ENCODE measurements around the gene DARS1.

Gene DARS1

GRCh38 chr2:135876066-135876711, 109.2 kb downstream of the DARS1 start, which contains the start of gene MCM6 (continued):
- TF ChIP-seq ATF2 (tag by site-specific recombination; IDR thresholded peaks at IDR 0.05; ENCODE audit: low read depth) (no peak), ZNF37A (tag by site-specific recombination; IDR thresholded peaks at IDR 0.05) (no peak), RBAK (tag by site-specific recombination; IDR thresholded peaks at IDR 0.05) (no peak), SP7 (tag by site-specific recombination; IDR thresholded peaks at IDR 0.05) (no peak), ZNF544 (tag by site-specific recombination; IDR thresholded peaks at IDR 0.05) (no peak), ZNF76 (tag by site-specific recombination; IDR thresholded peaks at IDR 0.05; ENCODE audit: borderline replicate concordance, low read depth) (no peak), CTCF (tag by site-specific recombination; IDR thresholded peaks at IDR 0.05) (no peak), ZNF112 (tag by site-specific recombination; IDR thresholded peaks at IDR 0.05) (no peak), ZNF341 (tag by site-specific recombination; IDR thresholded peaks at IDR 0.05; ENCODE audit: low read depth) (peak; percentile 30; the same call in 1 of the 2 replicates), ZNF362 (tag by site-specific recombination; IDR thresholded peaks at IDR 0.05) (peak; percentile 87), ZNF138 (tag by site-specific recombination; IDR thresholded peaks at IDR 0.05; ENCODE audit: borderline replicate concordance) (no peak), ZNF707 (tag by site-specific recombination; IDR thresholded peaks at IDR 0.05) (no peak), ZFP37 (tag by site-specific recombination; IDR thresholded peaks at IDR 0.05) (no peak), ZNF624 (tag by site-specific recombination; IDR thresholded peaks at IDR 0.05) (no peak), ZNF623 (tag by site-specific recombination; IDR thresholded peaks at IDR 0.05) (no peak), ELK4 (IDR thresholded peaks at IDR 0.05; ENCODE audit: borderline replicate concordance, low read depth, low read length) (no peak; the same call in 1 of the 2 replicates), ZNF488 (tag by site-specific recombination; IDR thresholded peaks at IDR 0.05) (no peak)
- TF ChIP-seq, protein P1, sequence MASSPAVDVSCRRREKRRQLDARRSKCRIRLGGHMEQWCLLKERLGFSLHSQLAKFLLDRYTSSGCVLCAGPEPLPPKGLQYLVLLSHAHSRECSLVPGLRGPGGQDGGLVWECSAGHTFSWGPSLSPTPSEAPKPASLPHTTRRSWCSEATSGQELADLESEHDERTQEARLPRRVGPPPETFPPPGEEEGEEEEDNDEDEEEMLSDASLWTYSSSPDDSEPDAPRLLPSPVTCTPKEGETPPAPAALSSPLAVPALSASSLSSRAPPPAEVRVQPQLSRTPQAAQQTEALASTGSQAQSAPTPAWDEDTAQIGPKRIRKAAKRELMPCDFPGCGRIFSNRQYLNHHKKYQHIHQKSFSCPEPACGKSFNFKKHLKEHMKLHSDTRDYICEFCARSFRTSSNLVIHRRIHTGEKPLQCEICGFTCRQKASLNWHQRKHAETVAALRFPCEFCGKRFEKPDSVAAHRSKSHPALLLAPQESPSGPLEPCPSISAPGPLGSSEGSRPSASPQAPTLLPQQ (tag by site-specific recombination; IDR thresholded peaks at IDR 0.05), result no peak
- TF ChIP-seq, protein P2, sequence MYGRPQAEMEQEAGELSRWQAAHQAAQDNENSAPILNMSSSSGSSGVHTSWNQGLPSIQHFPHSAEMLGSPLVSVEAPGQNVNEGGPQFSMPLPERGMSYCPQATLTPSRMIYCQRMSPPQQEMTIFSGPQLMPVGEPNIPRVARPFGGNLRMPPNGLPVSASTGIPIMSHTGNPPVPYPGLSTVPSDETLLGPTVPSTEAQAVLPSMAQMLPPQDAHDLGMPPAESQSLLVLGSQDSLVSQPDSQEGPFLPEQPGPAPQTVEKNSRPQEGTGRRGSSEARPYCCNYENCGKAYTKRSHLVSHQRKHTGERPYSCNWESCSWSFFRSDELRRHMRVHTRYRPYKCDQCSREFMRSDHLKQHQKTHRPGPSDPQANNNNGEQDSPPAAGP (tag by site-specific recombination; IDR thresholded peaks at IDR 0.05), result no peak
- TF ChIP-seq, protein P3, sequence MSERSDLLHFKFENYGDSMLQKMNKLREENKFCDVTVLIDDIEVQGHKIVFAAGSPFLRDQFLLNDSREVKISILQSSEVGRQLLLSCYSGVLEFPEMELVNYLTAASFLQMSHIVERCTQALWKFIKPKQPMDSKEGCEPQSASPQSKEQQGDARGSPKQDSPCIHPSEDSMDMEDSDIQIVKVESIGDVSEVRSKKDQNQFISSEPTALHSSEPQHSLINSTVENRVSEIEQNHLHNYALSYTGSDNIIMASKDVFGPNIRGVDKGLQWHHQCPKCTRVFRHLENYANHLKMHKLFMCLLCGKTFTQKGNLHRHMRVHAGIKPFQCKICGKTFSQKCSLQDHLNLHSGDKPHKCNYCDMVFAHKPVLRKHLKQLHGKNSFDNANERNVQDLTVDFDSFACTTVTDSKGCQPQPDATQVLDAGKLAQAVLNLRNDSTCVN (tag by site-specific recombination; optimal IDR thresholded peaks at IDR 0.05), result peak; percentile 84
- TF ChIP-seq, protein P4, sequence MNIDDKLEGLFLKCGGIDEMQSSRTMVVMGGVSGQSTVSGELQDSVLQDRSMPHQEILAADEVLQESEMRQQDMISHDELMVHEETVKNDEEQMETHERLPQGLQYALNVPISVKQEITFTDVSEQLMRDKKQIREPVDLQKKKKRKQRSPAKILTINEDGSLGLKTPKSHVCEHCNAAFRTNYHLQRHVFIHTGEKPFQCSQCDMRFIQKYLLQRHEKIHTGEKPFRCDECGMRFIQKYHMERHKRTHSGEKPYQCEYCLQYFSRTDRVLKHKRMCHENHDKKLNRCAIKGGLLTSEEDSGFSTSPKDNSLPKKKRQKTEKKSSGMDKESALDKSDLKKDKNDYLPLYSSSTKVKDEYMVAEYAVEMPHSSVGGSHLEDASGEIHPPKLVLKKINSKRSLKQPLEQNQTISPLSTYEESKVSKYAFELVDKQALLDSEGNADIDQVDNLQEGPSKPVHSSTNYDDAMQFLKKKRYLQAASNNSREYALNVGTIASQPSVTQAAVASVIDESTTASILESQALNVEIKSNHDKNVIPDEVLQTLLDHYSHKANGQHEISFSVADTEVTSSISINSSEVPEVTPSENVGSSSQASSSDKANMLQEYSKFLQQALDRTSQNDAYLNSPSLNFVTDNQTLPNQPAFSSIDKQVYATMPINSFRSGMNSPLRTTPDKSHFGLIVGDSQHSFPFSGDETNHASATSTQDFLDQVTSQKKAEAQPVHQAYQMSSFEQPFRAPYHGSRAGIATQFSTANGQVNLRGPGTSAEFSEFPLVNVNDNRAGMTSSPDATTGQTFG (tag by site-specific recombination; IDR thresholded peaks at IDR 0.05; ENCODE audit: borderline replicate concordance), result no peak
- TF ChIP-seq, protein P5, sequence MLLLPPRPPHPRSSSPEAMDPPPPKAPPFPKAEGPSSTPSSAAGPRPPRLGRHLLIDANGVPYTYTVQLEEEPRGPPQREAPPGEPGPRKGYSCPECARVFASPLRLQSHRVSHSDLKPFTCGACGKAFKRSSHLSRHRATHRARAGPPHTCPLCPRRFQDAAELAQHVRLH (tag by site-specific recombination; IDR thresholded peaks at IDR 0.05), result no peak

Measured in HEK293 (cell line).